GM11168 (cell line): Measurements from ENCODE around the gene SERF2.
"Not testable (repeated sequence)": the region's sequence is repeated elsewhere in the genome, so short reads cannot be mapped to it uniquely, and the experiment has no call there.

Experiments used
- in situ Hi-C: fragments of 300-500 bp; cut with MboI; formaldehyde crosslinking; loops from one replicate; pipeline ENCODE4 v1.12.0; 2022; ENCODE audit warnings: low sequenced_read_pairs; ENCODE audit not compliant: unreplicated experiment

Gene SERF2

DNA sequence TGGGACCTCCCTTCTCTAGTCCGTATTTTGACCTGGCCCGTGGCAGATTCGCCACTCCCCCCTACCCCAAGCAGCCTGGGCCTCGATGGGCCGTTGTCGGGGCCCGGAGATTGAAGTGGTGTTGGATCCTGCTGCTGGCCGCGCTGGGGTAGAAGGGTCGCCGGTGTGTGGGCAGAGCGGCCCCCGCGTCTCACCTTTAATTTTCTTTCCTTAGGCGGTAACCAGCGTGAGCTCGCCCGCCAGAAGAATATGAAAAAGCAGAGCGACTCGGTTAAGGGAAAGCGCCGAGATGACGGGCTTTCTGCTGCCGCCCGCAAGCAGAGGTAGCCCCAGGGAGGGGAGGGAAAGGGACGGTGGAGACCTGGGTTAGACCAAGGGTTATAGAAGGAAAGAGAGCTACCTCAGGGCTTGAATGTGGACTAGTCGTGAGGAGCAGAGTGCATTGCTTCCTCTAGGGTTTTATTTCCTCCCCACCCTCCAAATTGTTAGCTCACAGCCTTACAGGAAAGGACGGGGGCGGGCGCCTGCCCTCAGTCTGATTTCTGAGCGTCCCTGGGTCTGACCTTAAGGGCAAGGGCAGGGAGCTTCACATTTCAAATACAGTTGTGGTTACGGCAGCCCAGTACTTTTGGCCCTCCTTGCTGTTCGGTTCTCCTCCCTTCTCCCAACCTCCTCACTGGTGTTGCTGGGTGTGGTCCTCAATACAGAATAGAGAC is 799 bp downstream of the SERF2 start:
- in situ Hi-C loops = no loop called here

DNA sequence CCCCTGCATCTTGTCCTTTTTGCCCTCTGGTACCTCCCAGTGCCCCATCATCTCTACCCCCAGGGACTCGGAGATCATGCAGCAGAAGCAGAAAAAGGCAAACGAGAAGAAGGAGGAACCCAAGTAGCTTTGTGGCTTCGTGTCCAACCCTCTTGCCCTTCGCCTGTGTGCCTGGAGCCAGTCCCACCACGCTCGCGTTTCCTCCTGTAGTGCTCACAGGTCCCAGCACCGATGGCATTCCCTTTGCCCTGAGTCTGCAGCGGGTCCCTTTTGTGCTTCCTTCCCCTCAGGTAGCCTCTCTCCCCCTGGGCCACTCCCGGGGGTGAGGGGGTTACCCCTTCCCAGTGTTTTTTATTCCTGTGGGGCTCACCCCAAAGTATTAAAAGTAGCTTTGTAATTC is 1.5 kb downstream of the SERF2 start:
- in situ Hi-C loops = no loop called here

DNA sequence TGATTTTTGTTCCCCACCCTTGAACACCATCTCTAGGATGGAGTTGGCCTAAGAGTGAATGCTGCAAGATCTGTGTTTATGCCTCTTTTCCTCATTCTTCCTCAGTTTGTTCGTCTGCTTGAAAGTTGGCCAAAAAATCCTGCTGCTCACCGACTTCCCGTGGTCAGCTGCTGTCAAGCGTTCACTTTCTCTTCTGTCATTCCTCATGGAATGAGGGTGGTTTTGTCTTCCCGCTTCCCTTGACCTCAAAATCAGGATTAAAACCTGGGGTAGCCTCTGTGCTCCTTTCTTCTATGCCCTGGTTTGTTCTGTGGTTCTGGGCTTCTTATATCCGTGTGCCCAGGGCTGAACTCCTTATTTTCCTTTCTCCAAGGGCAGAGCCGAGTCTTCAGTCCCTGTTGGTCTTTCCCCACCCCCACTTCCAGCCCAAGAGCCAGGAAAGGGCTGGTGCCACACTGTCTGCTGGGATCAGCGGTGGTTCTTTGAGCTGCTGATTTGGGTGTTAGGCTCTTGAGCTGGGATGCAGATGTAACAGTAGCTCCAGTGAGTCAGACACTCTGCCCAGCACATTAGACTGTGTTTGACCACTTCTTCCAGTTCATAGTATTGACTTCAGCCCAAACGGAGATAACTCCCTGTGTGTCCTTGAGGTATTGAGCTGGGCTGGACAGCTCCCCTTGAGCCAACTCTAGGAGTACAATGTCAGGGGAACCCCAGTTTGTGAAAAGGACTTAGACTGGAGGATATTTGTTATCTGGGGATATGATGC is 2.3 kb downstream of the SERF2 start:
- in situ Hi-C loops = no loop called here

DNA sequence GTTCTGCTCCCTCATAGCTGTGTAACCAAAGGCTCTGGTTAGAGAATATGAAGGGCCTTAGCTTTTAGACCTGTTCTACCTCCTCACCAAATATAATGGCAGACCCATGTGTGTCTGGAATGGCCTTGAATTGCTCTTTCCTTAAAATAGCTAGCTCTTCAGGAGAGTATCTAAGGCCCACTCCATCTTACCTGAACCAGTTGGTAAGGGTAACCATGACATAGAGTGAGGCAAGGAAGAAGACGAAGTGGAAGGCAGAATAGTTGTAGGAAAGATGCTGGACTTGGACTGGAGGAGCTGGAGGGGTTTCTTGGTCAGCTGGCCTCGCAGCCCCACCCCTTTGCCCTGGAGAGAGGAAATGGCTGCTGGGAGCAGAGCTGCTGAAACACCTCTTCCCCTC is 3.1 kb downstream of the SERF2 start:
- in situ Hi-C loops = no loop called here

DNA sequence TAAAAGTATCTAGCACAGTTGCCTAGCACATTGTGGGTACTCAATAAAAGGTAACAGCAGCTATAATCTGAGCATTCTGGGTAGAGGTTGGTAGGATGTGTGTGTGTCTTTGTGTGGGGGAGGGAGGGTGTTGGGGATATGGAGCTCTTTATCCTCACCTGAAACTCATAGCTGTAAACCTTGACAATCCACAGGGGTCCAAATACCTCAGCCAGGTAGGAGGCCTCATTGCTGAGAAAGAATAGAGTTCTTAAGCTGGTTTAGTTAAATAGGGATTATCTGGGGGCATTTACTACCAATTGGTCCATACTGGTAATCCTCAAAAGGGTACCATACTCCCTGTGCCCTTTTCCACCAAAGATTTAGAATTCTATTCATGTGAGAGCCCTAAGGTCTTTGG is 3.9 kb downstream of the SERF2 start:
- in situ Hi-C loops = no loop called here

DNA sequence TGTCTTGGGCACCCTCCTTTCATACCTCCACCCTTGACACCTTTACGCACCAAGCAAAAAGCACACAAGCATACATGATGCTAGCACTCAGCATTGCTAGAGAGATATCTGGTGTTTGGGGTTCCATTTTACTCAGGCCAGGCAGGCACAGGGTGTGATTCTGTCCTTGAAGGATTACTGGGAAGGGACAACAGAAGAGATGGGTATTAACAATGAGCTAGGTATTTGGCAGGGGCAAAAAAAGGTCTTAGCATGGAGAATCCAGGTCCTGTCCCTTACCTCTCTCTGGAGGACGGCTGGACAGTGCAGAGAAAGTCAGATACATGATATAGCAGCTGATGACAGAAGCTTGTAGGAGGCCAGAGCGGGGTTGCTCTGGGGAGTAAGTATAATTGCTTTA is 4.4 kb downstream of the SERF2 start:
- in situ Hi-C loops = no loop called here

DNA sequence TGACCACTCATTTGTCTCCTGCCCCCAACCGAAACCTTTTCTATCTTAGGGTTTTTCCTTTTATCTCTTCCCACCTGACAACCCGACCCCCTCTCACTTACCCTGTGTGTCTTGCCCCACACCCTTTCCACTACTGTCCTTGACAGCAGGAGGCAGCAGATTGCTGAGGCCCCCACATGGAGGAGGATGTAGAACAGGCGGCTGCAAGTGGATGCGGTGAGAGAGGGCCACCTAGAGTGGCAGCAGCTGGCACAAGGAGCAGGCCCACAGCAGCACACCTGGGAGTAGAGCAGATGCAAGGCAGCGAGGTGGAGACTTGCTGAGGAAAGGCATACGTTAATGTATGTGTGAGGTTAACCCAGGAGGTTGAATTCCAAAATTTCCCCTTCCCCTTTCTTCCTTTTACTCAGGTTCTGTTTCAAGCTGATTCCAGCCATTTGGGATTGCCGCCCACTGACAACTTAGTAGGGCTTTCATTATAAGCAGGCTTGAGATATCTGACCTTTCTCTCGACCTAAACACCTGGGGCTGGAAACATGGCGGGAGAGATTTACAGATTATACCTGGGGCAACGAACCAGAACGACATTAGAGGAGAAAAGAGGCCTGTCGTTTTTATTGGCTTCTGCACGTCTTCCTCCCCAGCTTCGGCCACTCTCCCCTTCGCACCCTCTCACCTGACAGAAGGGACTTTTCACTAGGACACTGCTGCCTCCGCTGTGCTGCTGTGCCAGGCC is 7.3 kb downstream of the SERF2 start:
- in situ Hi-C loops = no loop called here

DNA sequence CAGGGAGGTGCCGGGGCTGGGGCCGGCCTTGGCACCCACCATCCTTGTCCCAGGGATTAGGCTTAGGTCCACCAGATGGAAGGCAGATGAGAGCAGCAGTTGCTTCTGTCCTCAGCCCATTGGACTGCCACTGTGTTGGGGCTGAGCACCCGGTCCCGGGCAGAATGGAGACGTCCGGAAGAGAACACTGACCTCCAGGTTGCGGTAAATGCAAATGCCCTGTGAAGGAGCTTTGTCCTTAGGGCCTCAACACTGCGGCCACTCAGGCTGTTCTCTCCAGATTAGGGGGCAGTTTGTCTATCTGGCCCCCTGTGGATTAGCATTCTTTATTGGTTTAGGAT is 7.8 kb downstream of the SERF2 start, which contains the start of gene SERINC4:
SERINC4 (minus strand) TSS at position 276 of the 341 bp plus-strand sequence; CDS start at position 42, 234 bp downstream.
- in situ Hi-C loops = no loop called here

DNA sequence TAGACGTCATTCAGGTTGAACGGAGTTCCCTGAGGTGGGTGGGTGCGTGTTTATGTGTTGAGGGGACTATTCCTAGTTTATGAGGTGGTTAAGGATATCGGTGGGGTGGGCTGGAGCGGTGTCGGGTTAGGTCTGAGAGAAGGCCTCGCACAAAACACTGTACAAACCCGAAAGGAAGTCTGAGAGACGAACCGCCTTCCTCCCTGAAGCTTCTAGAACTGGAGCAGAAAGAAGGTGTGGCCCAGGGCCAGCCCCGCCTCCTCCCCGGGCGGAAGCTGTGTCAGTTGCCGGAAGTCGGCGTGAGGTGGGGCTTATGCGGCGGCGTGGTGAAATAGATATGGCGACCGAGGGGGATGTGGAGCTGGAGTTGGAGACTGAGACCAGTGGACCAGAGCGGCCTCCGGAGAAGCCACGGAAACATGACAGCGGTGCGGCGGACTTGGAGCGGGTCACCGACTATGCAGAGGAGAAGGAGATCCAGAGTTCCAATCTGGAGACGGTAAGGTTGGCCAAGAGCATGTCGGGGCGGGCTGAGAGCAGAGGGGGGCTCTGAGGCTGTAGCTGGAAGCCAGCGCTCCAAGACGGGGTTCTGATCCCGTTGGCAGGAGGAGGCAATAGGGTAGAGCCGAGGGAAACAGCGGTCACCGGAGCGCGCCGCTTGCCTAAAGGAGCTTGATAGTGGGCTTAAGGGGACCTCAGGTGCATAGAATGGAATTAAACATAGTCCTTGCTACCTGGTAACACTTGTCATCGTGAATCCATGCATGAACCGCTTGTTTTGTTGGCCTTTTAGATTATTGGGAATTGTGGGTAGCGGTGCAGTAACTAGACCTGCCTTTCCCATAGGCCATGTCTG is 8.4 kb downstream of the SERF2 start, which contains the start of gene HYPK:
HYPK (plus strand) TSS at position 314 of the 856 bp plus-strand sequence; CDS start at position 338, 24 bp downstream.
- in situ Hi-C loops = no loop called here

DNA sequence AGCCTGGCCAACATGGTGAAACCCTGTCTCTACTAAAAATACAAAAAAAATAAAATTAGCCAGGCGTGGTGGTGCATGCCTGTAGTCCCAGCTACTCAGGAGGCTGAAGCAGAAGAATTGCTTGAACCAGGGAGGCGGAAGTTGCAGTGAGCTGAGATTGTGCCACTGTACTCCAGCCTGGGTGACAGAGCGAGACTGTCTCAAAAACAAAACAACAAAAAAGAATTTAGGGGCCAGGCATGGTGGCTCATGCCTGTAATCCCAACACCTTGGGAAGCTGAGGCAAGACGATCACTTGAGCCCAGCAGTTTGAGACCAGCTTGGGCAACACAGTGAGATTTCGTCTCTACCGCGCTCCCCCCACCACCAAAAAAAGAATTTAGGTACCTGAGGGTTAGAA is 10.6 kb downstream of the SERF2 start:
- in situ Hi-C loops = not testable (repeated sequence)

DNA sequence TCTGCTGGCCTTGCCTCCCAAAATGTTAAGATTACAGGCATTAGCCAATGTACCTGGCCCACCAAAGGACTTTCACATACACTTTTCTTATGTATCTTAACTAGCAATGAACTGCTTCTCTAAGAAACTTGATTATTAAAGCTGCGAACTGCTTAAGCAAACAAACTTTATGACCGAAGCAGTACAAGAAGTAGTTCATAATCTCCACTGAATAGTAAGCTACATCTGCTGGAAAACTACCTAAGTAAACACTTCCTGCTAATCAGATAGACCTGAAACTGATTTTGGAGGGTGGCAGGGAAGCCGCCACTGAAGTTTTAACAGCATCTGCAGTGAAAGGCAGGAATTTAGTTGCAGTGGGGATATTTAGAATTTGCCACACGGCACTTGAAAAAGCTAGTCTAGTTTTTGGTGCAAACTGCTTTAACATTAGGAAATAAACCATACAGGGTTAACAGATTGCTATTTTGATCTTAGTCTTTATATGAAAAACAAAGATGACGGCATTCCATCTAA is 16.4 kb downstream of the SERF2 start:
- in situ Hi-C loops = no loop called here

DNA sequence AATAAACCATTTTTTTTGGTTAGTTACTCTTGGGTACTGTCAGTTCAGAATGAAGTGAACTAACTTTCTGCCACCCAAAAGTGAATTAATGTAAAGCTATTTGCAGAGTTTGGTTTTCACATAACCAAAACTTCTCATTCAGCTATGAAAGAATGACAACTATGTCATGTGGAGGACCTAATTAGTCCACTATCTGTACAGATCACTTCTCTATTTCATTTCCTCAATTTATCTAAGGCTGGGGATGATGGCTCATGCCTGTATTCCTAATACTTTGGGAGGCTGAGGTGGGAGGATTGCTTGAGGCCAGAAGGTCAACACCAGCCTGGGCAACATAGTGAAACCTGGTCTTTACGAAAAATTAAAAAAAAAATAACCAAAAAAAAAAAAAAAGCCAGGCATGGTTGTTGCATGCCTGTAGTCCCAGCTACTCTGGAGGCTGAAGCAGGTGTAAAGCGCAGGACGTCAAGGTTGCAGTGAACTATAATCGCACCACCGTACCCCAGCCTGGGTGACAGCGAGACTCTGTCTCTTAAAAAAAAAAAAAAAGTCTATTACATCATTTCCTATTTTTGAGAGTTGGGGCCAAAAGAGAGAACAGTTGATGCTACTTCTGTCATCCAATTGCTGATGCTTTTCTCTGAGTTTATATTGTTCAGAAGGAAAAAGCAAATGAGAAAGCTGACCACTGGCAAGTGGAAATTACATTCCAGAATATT is 17.0 kb downstream of the SERF2 start:
- in situ Hi-C loops = no loop called here

DNA sequence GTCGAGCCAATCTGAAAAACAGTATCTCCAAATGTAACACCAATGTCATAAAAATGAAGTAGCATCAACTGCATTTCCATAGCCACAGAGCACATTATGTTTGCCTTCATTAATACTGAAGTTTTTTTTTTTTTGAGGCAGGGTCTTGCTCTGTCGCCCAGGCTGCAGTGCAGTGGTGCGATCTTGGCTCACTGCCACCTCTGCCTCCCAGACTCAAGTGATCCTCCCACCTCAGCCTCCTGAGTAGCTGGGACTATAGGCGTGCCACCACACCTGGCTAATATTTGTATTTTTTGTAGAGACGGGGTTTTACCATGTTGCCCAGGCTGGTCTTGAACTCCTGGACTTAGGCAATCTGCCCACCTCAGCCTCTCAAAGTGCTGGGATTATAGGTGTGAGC is 22.9 kb downstream of the SERF2 start:
- in situ Hi-C loops = not testable (repeated sequence)

DNA sequence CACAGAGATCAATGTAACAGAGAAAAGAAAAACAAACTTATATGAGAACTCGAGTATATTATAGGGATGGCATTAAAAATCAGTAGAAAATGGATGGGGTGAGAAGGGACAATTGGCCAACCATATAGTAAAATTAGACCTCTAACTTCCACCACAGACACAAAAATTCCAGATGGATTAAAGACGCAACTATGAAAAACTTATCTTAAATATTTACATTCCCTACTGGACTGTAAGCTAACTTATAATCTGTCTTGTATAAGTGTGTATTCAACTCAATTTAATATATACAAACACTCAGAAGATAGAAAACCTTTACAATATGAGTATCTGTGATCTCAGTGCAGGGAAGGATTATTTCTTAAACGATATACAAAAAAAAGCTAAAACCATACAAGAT is 29.4 kb downstream of the SERF2 start:
- in situ Hi-C loops = no loop called here

DNA sequence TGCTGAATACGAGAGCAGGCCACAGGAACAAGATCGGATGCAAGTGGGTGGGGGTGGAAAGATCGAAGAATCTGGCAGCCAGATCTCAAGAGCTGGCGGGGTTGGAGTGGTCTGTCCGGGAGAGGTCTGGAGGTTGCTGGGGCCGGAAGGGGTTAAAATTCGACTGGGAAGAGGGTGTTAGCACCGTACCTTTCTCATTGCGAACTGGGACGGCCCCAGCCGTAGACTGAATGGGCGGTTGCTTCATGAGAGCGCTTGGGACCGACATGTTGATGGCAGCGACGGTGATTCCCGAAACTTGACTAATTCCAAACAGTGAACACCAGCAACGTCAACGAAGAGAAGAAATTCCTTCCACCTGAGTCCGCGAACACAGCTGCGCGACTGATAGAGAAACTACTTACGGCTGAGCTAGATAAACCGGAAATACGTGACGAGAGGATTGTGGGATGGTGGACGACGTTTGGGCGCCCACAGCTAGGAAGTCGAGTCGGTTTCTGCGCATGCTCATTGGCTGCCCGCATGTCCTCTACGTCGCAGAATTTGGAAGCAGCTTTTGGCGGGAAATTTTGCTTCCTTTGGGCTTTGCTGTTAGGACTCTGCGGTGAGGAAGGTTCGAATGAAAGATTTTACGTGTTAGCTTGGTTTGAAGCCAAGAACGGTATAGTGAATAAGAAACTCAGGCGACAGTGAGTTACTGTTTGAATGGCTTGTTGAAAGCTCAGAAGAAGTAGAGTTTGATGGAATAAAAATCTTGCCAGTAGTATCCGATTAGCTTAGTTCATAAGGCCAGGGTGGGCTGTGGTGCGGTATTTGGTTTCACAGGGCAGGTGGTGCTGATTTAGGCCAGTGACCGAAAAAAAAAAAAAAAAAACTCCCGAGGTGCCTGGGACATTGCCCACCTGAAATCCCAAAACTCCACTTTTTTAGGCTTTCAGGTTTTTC is 32.5 kb downstream of the SERF2 start, which contains the start of gene MFAP1:
MFAP1 (minus strand) TSS at position 389 of the 945 bp plus-strand sequence; CDS start at position 268, 121 bp downstream.
- in situ Hi-C loops = no loop called here

DNA sequence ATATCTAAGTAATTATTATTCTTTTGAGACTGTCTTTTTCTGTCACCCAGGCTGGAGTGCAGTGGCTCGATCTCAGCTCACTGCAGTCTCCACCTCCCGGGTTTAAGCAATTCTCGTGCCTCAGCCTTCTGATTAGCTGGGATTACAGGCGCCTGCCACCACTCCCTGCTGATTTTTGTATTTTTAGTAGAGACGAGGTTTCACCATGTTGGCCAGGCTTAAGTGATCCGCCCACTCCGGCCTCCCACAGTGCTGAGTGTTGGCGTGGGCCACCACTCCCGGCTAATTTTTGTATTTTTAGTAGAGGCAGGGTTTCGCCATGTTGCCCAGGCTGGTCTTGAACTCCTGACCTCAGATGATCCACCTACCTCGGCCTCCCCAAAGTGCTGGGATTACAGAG is 33.2 kb downstream of the SERF2 start:
- in situ Hi-C loops = not testable (repeated sequence)

DNA sequence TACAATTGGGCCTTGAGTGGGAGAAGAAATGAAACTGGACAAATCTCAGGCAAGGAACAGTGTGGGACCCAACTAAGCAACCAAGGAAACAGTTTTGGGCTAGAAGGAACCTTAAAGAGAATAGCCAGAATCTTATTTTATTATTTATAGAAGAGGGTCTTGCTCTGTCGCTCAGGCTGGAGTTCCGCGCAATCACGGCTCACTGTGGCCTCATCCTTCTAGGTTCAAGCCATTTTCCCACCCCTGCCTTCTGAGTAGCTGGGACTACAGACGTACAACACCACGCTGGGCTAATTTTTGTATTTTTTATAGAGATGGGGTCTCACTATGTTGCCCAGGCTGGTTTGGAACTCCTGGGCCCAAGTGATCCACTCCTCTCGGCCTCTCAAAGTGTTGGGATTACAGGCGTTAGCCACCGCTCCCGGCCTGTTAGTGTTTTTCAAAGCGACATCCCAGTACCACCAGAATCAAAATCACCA is 33.9 kb downstream of the SERF2 start:
- in situ Hi-C loops = no loop called here
